Hippocampal formation (tissue), 2 donors: ENCODE results near the gene OR1I1.

Source experiments
- DNase-seq, 2 donors: peaks; one replicate each; lab custom pipeline; 2025; lab: John Stamatoyannopoulos, UW

Gene OR1I1

GRCh38 chr19:15118789-15119494 is 36.9 kb downstream of the OR1I1 start:
- DNase-seq = no peak

DNA sequence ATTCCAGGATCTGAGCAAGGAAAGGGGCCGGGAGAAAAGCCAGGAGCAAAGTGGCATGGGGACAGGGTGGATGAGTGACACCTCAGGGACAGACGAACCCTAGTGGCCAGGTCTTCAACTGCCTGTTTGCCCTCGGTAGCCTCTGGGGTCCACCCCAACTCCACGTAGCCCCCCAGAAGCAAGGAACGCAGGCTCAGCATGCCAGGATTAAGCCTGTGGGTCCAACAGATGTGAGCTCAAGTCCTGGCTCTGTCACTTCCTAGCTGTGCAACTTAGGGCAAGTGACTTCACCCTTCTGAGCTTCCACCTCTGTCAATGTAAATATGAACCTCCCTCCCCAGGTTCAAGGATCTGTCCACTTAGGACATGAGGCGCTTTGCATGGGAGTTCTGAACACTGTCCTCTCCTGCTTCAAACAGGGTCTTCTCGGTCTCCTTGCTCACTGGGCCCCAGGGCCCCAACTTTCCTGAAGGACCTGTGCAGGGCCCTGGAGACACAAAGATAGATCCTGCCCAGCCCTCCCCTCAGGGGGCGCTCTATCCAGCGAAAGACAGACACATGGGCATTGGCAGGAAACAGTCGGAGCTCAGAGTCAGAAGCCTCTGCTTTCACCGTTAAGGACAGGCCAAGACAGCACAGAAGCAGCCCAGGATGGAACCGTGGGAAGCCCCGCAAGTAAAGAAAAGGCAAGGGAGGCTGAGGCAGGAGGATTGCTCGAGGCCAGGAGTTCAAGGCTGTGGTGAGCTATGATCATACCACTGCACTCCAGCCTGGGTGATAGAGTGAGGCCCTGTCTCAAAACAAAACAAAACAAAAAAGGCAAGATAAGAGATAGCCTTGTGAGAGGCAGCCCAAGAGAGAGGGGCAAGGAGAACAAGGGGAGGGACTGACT is 38.4 kb downstream of the OR1I1 start:
- DNase-seq = no peak

- DNase-seq = no peak
Measured at GRCh38 chr19:15122331-15123030, 40.5 kb downstream of the OR1I1 start.

DNA sequence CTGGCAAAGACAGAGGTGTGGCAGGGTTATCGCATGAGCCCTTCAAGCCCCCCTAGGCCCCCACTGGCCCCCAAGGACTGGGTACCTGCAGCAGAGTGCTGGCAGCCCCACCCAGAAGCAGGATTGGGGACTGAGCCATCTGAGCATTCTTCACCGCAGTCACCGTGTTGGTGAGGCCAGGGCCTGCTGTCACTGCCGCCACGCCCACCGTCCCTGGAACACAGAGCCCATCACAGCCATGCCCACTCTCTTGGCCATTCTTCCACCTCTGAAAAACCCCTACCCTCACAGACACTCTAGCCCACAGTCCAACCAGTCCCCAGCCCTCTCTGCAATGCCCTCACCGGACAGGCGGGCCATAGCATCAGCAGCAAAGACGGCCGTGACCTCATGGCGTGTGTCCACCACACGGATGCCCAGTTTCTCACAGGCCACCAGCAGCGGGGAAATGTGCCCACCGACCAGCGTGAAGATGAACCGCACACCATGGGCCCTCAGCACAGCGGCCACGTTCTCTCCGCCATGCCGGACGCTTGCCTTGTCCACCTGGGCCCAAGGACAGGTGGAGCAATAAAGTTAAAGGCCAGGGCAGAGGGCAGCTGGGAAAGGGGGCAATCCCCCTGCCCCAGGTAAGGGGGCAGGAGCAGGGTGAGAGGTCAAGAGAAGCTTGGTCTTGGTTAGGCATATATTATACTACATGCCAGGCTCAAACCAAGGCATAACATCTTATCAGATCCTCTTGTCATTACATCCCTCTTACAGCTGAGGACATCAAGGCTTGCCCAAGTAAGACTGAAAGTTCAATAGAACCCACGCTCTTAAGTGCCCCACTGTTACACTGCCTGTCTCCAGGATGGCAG is 41.2 kb downstream of the OR1I1 start:
- no peak for DNase-seq

DNA sequence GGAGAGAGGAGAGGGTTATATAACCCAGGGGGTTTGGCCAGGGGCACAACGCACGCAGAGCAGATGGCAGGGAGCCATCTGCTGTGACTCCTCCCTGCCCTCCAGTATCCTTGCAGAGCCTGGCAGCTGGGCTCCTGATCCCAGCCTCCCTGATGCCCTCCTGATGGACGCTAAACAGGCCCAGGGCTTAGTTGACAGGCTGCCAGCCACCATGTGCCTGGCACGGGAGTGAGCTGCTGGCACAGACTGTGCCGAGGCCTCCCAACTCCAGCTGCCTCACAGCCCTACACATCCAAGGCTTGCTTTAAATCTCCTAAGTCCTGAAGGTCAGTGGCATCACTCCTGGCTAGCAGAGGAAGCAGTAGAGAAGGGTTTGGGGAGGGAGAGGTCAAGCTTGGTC is 41.9 kb downstream of the OR1I1 start:
- DNase-seq = peak; percentile 26 to 71

- no peak for DNase-seq
Measured at GRCh38 chr19:15124572-15125231, 42.7 kb downstream of the OR1I1 start.

DNA sequence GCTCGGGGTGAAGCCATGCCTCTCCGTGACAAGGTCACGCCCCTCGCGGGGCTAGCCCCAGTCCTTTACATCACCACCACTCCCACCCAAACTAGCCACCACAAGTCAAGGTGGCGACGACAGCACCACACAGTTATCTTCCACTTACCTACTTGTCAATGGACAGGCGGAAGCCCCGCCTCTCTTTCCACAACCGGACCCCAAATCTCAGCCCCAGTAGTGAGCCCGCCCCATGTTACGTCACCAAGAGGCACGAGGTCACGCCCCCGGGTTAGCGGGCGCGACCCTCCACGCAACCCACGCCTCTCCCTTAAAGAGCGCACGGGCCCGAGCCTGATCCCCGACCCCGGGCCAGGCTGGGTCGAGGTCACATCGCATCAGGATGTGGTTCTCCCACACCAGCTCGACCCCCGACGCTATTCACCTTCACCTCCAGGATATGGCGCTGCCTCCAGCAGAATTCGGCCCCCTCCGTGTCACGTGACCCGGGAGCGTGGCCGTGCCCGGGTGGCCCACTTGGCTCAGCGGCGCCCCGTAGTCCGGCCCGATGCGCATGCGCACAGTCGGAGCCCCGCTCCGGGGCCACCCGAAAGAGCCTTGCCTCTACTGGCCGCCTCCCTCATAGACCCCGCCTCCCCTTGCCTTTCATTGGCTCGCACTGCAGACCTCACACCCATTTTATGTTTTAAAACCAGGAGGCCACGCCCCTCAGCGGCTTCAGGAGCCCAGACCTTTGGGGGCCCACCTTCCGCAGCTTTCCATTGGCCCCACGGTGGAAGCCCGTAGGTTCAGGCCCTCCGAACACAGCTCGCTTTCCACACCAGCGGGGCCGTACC is 43.4 kb downstream of the OR1I1 start:
- peak; percentile 94 for DNase-seq

DNA sequence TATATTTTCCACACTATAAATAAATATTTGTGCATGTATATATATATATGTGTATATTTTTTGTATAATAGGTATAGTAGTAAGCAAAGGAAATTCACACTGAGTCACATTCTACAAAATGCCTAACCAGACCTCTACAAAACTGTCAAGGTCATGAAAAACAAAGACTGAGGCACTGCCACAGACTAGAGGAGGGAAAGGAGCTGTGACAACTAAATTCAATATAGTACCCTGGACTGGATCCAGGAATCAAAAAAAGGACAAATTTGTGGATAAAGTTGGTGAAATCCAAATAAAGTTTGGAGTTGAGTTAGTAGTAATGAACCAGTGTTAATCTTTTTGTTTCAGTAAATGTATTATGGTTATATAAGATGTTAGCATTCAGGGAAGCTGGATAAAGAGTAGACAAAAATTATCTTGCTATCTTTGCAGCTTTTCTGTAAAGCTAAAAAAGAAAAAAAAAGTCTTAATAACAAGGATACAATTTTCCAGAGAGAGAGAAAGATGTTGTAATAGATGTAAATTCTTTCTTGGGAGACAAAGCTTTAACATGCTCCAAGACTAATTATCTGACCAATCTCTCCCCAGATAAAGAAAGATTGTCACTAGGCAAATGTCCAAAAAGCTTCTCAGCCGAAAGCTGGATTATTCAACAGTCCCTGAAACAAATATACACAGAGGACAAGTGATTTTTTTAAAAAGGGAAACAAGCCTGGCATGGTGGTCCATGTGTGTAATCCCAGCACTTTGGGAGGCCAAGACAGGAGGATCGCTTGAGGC is 44.3 kb downstream of the OR1I1 start:
- peak in 1 of 2 donors; percentile 47 for DNase-seq

GRCh38 chr19:15128162-15128770 is 46.3 kb downstream of the OR1I1 start:
- no peak for DNase-seq

- DNase-seq = no peak
Measured at GRCh38 chr19:15129856-15130585, 48.0 kb downstream of the OR1I1 start.

GRCh38 chr19:15136234-15136954 is 54.4 kb downstream of the OR1I1 start:
- no peak for DNase-seq

- no peak for DNase-seq
Measured at GRCh38 chr19:15137777-15138176, 55.8 kb downstream of the OR1I1 start.

DNA sequence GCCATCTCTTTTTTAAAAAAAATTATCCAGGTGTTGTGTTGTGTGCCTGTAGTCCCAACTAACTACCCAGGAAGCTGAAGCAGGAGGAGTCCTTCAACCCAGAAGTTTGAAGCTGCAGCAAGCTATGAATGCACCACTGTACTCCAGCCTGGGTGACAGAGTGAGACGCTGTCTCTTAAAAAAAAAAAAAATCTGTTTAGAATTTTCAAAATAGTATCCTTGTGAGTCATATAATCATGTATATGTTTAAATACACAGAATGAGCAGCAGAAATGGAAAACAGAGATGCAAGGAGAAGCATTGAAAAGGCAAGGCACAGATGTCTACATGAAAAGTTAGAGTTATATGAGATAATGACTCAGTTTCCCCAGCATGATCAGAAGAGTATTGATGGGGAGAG is 56.4 kb downstream of the OR1I1 start:
- DNase-seq = no peak

DNA sequence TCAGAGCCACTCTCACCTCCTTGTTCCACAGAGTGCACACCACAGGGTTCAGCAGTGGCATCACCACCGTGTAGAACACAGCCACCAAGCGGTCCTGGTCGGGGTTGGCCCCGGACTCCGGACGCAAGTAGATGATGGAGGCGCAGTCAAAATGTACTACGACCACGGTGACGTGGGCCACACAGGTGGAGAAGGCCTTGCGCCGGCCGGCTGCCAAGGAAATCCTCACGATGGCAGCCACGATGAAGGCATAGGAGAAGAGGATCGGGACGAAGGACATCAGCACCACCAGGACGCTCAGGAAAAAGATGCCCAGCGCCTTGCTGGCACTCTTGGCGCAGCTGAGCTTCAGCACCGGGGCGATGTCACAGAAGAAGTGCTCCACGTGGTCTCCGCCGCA is 59.1 kb downstream of the OR1I1 start:
- DNase-seq = no peak

DNA sequence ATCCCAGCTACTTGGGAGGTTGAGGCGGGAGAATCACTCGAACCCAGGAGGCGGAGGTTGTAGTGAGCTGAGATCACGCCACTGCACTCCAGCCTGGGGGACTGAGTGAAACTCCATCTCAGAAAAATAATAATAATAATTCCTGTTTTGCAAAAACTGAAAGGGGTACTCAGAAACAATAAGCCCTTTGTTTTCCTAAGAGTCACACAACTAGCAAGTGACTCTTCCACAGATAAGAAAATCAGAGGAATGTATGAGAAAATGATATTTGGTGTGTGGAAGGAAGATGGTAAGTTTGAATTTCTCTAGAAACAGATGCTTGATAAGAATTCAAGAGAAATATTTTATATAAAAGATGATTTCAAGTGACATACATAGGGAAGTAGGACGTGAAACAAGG is 60.3 kb downstream of the OR1I1 start:
- DNase-seq = no peak
